ENCODE data around the gene FZD7.

The FZD7 gene

GRCh38 chr2:202044777-202045176 lies 11.1 kb downstream of the FZD7 start:
- DNase-seq, result no peak
- Mint-ChIP-seq H3K27ac (no peak overlapping the region), H3K36me3 (ENCODE audit: low read depth) (peaks cover 20% of the 10 kb centered on the region), H3K27me3 (ENCODE audit: low read depth, poor library complexity) (peaks cover 5% of the 10 kb centered on the region), H3K4me1 (peaks cover 29% of the 10 kb centered on the region), H3K4me3 (no peak overlapping the region), H3K9me3 (no peaks in the 10 kb centered on the region)
- TF ChIP-seq CTCF (IDR thresholded peaks at IDR 0.05), result no peak

DNA sequence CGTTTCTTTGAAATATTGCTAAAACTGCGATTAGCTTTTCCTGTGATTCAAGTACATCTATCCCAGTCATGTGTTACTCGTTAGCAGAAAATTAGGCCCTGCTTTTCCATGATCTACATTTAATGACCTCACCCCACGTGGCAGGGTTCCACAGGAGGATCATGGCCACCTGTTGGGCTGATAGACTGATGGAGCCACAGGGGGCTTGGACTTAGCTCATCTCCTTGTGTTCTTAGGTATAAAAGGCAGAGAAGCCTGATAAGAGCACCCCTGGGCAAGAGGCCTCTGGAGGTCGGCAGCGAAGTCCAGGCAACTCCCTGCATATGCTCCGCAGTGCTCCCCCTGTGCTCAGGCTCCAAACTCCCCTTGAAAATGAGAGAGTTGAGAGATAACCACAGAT lies 12.9 kb downstream of the FZD7 start:
- H3K9me3 Mint-ChIP-seq, result no peaks in the 10 kb centered on the region
- DNase-seq, result no peak
- peaks cover 34% of the 10 kb centered on the region for H3K4me1 Mint-ChIP-seq
- no peak overlapping the region for H3K27ac Mint-ChIP-seq
- peaks cover 5% of the 10 kb centered on the region for H3K27me3 Mint-ChIP-seq (ENCODE audit: low read depth, poor library complexity)
- no peak overlapping the region for H3K4me3 Mint-ChIP-seq
- peaks cover 4% of the 10 kb centered on the region for H3K36me3 Mint-ChIP-seq (ENCODE audit: low read depth)
- TF ChIP-seq CTCF (IDR thresholded peaks at IDR 0.05), result no peak

DNA sequence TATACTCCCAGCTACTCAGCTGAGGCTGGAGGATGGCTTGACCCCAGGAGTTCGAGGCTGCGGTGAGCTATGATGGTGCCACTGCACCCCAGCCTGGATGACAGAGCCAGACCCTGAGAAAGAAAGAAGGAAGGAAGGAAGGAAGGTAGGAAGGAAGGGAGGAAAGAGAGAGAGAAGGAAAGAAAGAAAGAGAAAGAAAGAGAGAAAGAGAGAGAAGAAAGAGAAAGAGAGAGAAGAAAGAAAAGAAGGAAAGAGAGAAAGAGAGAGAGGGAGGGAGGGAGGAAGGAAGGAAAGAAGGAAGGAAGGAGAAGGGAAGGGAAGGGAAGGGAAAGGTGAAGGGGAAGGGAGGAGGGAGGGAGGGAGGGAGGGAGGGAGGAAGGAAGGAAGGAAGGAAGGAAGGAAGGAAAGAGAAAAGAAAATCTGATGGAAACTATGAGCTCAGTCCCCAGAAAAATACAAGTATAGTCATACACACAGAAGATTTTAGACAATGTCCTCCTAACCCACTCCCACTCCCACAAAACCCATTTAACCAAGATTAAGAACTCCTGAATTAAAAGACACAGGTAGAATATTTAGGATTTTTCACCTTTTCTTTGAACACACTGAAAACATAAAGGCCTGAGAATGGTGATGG lies 15.6 kb downstream of the FZD7 start:
- no peak for TF ChIP-seq CTCF (IDR thresholded peaks at IDR 0.05)
- no peak overlapping the region for H3K27ac Mint-ChIP-seq
- no peak for DNase-seq
- H3K27me3 Mint-ChIP-seq (ENCODE audit: low read depth, poor library complexity), result peaks cover 9% of the 10 kb centered on the region
- H3K9me3 Mint-ChIP-seq, result no peaks in the 10 kb centered on the region
- no peak overlapping the region for H3K4me3 Mint-ChIP-seq
- no peaks in the 10 kb centered on the region for H3K36me3 Mint-ChIP-seq (ENCODE audit: low read depth)
- peaks cover 42% of the 10 kb centered on the region for H3K4me1 Mint-ChIP-seq

DNA sequence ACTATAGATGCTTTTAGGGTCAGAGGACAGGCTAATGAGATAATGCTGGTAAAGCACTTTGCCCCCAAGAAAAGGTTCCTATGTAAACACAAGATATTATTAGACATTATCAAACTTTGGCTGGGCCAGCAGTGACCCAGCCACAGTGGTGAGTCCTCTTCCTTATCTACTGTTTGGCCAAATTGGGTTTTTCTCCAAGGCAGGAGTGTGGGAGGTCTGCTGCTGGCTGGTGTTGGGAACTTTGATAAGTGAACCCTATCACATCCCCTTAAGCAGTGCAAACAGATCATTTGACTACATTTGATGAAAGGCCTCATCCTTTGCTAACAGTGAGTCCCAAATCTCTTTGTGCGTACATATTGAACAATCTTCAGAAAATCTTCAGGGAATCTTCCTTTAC lies 16.2 kb downstream of the FZD7 start:
- peaks cover 15% of the 10 kb centered on the region for H3K27me3 Mint-ChIP-seq (ENCODE audit: low read depth, poor library complexity)
- H3K4me3 Mint-ChIP-seq, result no peak overlapping the region
- H3K4me1 Mint-ChIP-seq, result peaks cover 42% of the 10 kb centered on the region
- no peak for TF ChIP-seq CTCF (IDR thresholded peaks at IDR 0.05)
- H3K9me3 Mint-ChIP-seq, result no peaks in the 10 kb centered on the region
- no peaks in the 10 kb centered on the region for H3K36me3 Mint-ChIP-seq (ENCODE audit: low read depth)
- no peak for DNase-seq
- H3K27ac Mint-ChIP-seq, result no peak overlapping the region

DNA sequence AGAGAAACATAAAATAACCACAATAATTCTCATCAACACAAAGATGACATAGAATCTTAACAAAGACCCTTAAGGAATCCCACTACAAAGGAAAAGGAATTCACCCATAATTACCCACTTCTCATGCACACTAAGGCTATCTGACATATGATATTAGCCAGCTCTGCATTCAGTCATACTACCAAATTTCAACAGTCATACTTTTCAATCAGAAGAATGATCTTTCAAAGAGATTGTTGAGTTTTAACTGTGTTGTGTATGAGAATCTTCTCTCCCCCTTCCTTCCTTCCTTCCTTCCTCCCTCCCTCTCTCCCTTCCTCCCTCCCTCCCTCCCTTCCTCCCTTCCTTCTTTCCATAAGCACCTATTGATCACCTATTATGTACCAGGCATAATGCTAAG lies 17.0 kb downstream of the FZD7 start:
- Mint-ChIP-seq H3K27ac (no peak overlapping the region), H3K36me3 (ENCODE audit: low read depth) (no peaks in the 10 kb centered on the region), H3K9me3 (no peaks in the 10 kb centered on the region), H3K27me3 (ENCODE audit: low read depth, poor library complexity) (peaks cover 19% of the 10 kb centered on the region), H3K4me1 (peaks cover 42% of the 10 kb centered on the region), H3K4me3 (no peak overlapping the region)
- no peak for TF ChIP-seq CTCF (IDR thresholded peaks at IDR 0.05)
- DNase-seq, result no peak

- no peak for TF ChIP-seq CTCF (IDR thresholded peaks at IDR 0.05)
- Mint-ChIP-seq H3K36me3 (ENCODE audit: low read depth) (no peaks in the 10 kb centered on the region), H3K9me3 (no peaks in the 10 kb centered on the region), H3K27ac (no peak overlapping the region), H3K4me1 (peaks cover 38% of the 10 kb centered on the region), H3K4me3 (no peak overlapping the region), H3K27me3 (ENCODE audit: low read depth, poor library complexity) (peaks cover 25% of the 10 kb centered on the region)
- no peak for DNase-seq
Observed at GRCh38 chr2:202051499-202052161, 18.0 kb downstream of the FZD7 start.

Measured in nephron progenitor cell (in vitro differentiated cells).